ENCODE measurements around the gene ZNF628.

Gene ZNF628

GRCh38 chr19:55490478-55491432 is 14.3 kb downstream of the ZNF628 start:
- TF ChIP-seq CTCF (IDR thresholded peaks at IDR 0.05; ENCODE audit: borderline replicate concordance, insufficient read depth, low read depth, low read length): no peak
- no peak overlapping the region for H3K4me3 ChIP-seq (ENCODE audit: low read depth, low read length)

GRCh38 chr19:55491546-55492360 is 15.3 kb downstream of the ZNF628 start:
- TF ChIP-seq CTCF (IDR thresholded peaks at IDR 0.05; ENCODE audit: borderline replicate concordance, insufficient read depth, low read depth, low read length): no peak
- H3K4me3 ChIP-seq (ENCODE audit: low read depth, low read length): no peak overlapping the region

- no peak overlapping the region for H3K4me3 ChIP-seq (ENCODE audit: low read depth, low read length)
- no peak for TF ChIP-seq CTCF (IDR thresholded peaks at IDR 0.05; ENCODE audit: borderline replicate concordance, insufficient read depth, low read depth, low read length)
Measured at GRCh38 chr19:55492362-55492944, 16.0 kb downstream of the ZNF628 start.

GRCh38 chr19:55493052-55493644 is 16.7 kb downstream of the ZNF628 start:
- no peak for TF ChIP-seq CTCF (IDR thresholded peaks at IDR 0.05; ENCODE audit: borderline replicate concordance, insufficient read depth, low read depth, low read length)
- H3K4me3 ChIP-seq (ENCODE audit: low read depth, low read length): no peak overlapping the region

GRCh38 chr19:55493645-55494171 is 17.3 kb downstream of the ZNF628 start:
- no peak overlapping the region for H3K4me3 ChIP-seq (ENCODE audit: low read depth, low read length)
- TF ChIP-seq CTCF (IDR thresholded peaks at IDR 0.05; ENCODE audit: borderline replicate concordance, insufficient read depth, low read depth, low read length): no peak

- TF ChIP-seq CTCF (IDR thresholded peaks at IDR 0.05; ENCODE audit: borderline replicate concordance, insufficient read depth, low read depth, low read length): no peak
- no peak overlapping the region for H3K4me3 ChIP-seq (ENCODE audit: low read depth, low read length)
Measured at GRCh38 chr19:55494172-55494761, 17.9 kb downstream of the ZNF628 start.

Data from GM12875 (cell line).